Retina (tissue), 1 donor: ENCODE measurements around the gene FOXP1.
A peak's percentile ranks its signal among the peaks of the same experiment; 100 is the strongest.

Experiments
- DNase-seq: peaks from one replicate; pipeline ENCODE4 v3.0.0-alpha.2; 2016

The FOXP1 gene

DNA sequence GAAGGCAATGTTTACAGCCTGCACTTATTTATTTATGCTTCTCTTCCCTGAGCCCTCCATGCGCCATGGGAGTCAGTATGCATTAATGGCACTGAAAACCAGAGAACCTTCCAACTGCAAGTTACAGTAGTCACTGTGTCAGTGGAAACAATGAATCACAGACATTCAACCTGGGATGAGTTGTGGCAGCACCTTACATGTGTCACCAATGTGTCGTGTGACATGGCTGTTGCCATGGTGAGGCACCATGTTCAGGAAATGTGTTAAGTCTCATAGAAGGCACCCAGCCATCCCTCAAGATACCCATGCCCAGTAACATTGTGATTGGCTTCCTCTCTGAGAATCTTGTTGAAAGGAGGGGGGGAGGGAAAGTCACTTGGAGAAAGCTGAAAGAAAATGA lies 105.0 kb downstream of the FOXP1 start:
- no peak for DNase-seq

DNA sequence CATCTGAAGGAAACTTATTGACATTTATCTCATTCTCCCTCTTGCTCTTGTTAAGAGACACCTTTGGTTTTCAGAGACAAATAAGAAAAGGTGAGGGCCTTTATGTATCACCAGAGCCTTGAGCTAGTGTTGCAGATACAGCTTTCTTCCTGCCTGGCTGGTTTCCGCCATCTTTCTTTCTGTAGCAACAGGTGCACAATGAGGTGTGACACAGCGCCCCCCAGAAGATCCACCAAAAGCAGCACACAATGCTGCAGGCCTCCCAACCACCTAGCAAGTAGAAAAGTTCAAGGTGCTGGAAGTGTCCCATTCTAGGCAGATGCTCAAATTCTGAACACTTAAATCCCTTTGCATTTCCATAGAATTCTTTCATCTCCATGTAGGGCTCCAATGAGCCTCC lies 106.6 kb downstream of the FOXP1 start:
- no peak for DNase-seq

GRCh38 chr3:71469138-71469435 lies 114.4 kb downstream of the FOXP1 start:
- no peak for DNase-seq

GRCh38 chr3:71468311-71469137 lies 115.0 kb downstream of the FOXP1 start:
- DNase-seq, result no peak

GRCh38 chr3:71466483-71466882 lies 117.0 kb downstream of the FOXP1 start:
- no peak for DNase-seq

DNA sequence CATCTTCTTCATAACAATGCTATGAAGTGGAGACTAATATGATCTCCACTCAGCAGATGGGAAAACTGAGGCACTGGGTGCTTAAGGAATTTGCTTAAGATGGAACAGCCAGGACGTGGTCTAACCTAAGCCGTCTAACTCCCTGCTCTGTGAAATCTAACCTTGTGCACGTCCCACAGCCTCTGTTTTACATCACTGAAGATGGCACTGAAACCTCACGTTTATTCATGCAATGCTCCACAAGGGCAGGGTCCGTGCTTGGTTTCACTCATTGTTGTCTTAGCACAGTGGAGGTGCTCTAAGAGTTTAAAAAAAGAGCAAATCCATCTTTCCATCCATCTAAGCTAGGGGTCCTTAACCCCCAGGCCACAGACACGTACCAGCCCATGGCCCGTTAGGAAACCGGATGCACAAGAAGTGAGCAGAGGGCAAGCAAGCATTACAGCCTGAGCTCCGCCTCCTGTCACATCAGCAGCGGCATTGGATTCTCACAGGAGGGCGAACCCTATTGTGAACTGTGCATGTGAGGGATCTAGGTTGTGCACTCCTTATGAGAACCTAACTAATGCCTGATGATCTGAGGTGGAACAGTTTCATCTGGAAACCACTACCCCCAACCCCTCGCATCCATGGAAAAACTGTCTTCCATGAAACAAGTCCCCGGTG lies 118.0 kb downstream of the FOXP1 start:
- no peak for DNase-seq

- DNase-seq, result no peak
Measured at GRCh38 chr3:71464613-71465012, 118.9 kb downstream of the FOXP1 start.

DNA sequence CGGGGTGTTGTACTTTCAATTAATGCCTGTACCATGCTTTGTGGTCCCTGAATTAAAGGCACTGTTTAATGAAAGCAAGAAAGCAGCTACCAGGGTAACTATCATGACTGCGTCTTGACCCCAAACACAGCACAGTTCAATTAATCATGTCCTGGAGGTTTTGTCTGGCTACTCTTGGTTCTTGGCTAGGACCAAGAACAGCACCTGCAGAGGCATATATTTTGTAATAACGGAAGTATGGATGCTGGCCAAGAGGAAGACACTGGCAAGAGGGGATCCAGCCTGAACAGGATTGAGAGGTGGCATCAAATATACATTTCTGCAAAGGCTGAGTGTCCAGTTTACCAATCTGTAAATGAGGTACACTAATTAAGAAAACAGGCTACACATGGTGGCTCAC lies 119.9 kb downstream of the FOXP1 start:
- no peak for DNase-seq

GRCh38 chr3:71462586-71462985 lies 120.9 kb downstream of the FOXP1 start:
- DNase-seq, result no peak

DNA sequence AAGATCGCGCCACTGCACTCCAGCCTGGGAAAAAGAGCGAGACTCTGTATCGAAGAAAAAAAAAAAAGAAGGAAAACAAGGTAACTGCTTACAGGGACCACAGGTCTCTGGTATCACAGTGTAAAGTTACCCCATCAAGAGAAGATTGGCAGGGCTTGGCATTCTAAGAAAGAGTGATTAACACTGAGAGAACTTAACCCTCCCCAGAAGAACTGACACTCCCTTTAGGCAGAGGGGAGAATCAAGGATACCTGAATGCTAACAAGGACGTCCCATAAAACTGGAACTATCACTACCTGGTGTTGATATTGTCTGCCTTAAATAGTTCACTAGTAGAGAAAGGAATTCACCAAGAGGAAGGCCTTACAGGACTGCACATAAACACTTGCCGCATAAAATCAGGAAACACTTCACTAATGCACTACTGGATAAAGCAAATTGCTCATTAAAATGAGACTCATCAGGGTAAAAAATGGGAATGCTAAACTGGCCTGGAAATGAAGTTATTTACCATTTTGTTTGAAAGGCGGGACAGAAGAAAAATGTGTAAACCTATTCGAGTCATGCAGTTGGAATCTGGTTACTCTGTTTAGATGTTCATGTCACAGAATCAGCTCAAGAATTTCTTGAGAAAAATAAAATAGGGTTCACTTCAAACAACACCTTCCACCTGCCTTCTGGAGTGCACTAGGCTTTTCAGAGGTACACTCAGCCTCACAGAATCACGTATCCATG lies 121.6 kb downstream of the FOXP1 start:
- no peak for DNase-seq

DNA sequence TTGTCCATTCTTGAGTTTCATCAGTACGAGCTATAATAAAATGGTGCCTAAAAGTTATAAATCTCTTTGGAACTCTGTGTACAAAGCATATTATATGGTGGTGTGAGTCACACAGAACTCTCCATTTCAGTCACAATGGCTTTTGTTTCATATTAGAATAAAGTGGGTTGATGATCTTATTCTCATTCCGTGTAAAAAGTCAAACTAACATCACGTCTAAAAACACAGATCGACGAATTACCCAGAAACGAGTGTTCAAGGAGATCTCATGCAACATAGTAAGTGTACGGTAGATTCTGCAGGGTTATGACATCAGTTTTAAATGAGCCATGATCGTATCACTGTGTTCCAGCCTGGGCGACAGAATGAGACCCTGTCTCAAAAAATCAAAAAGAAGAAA lies 122.4 kb downstream of the FOXP1 start:
- no peak for DNase-seq

- DNase-seq, result no peak
Measured at GRCh38 chr3:71458895-71459294, 124.6 kb downstream of the FOXP1 start.

- DNase-seq, result no peak
Measured at GRCh38 chr3:71456826-71457225, 126.7 kb downstream of the FOXP1 start.

DNA sequence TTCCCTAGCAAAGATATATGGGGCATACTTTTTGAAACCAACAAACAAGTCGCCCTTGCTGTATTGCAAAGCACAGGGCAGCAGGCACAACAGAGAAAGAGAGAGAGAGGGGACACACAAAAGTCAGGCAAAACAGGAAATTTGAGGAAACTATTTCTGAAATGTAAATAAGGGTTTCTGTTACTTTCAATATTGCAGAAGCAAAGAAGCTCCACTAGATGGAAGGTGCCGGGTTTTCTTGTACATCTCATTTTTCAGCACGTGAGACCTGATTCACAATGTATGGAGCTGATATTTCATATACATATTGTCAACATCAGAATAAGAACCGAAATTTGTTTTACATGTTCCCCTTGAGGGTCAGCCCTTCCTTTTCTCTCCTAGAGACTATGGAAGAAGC lies 127.4 kb downstream of the FOXP1 start:
- no peak for DNase-seq

- no peak for DNase-seq
Measured at GRCh38 chr3:71454512-71455403, 128.8 kb downstream of the FOXP1 start.

DNA sequence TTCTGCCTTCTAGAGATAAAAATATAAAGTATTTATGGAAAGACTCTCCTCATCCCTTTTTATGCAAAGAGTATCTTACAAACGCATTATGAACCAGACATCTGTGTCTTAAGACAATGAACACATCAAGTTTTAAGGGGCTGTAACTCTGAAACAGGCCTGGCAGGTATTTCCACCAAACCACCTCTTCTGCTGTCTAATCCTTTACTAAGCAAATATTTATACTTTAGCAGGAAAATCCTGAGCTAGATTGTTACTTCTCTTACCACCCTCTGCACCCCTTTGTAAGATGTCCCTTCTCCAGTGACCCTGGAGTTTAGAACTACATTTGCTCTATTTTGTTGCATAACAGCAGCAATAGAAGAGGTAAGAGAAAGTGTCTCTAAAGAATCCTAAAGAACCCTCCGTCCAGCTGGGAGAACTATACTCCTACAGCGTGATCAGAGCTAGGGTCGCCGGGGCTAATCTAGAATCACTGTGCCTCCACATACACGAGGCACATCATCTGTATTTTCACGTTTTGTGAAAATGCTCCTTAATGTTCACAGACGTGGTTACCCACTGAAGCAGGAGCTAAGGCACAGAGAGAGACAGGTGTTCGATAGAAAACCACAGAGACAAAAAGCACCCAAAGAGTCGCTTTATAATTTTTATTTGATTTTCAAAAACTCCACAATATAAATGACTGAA lies 129.6 kb downstream of the FOXP1 start:
- DNase-seq, result no peak

DNA sequence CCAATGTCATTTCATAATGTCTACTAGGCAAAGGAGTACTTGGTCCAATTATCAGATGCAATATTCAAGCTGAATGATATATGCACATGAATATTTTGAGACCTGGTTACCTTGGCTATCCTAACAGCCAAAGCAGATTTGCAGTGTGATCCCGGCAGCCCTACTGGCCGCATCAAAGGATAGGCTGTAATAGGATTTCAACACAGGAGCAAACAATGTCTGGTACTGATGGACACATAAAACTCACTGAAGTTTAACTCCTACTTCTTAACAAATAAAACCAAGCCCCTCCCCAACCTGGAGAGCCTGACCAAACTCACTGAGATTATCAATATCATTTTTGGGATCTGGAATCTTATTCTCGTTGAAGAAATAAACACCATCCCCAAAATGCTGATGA lies 130.2 kb downstream of the FOXP1 start:
- DNase-seq, result no peak

- DNase-seq, result no peak
Measured at GRCh38 chr3:71451812-71452211, 131.7 kb downstream of the FOXP1 start.

GRCh38 chr3:71451060-71451459 lies 132.5 kb downstream of the FOXP1 start:
- peak; percentile 43 for DNase-seq

DNA sequence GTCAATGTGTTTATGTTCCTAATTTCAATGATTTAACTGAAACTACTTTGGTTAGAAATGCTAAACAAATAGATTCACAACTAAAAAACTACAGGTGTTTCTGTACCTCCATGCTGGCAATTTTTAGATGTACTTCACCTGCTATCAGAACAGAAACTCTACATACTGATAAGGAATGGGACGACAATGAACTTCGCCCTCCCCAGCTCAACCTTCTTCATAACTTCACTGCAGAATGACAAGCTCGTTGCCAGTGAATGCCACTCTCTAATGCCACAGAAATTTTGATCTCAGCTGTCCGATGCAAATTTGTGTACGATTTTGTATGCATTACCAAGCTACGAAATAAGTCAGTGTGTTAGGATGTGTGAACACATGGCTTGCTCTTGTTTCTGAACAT lies 133.4 kb downstream of the FOXP1 start:
- no peak for DNase-seq

DNA sequence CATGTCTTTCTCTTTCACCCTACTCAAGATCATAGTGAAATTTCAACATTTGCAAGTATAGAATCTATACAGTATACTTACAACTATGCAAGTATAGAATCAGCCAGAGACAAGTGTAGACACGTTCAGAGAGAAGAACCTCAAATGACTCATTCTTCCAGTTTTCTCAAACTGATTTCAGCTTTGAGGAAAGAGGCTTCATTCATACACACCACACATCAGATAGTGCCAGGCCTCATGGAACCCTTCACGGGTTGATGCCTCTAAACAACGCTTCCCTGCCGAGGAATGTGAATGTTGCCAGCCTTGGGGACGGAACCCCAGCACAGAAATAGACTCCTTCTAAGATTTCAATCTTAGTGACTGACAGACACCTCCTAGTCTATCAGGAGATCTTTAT lies 135.7 kb downstream of the FOXP1 start:
- DNase-seq, result peak; percentile 35

DNA sequence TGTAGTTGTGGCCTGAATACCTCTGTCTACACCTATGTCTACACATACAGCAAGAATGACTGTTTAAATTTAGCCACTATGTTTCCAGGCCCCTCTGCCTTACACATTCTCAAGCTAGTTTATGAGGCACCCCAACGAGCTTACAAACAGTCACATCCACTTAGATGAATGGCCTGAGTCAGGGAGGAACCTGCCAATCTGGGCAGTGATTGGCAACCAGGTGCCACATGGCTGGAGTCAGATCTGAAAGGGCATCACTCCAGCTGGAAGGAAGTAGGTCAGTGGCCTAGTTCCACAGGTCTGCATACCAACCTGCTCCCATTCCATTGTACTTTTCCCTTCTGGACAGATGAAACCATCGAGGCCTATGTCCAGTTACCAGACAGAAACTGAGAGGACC lies 136.3 kb downstream of the FOXP1 start:
- no peak for DNase-seq
